ENCODE measurements around the gene ARSB. TPM values are rescaled to one million over a fixed set of nuclear protein-coding genes. Genes with fewer than 3 reads are reported as not detected.

The ARSB gene
- total RNA-seq, 1 experiment from 2014 or later = 11.4 TPM

- Histone ChIP-seq H3K4ac (ENCODE audit: low read depth, low read length) (no peak overlapping the region), H3K79me2 (ENCODE audit: insufficient read depth, low read length) (no peaks in the 10 kb centered on the region), H2BK15ac (ENCODE audit: low read depth, low read length) (no peak overlapping the region), H3K27me3 (ENCODE audit: insufficient read depth, low read length) (no peaks in the 10 kb centered on the region; the same call in 1 of the 2 replicates), H4K8ac (replicated peaks; ENCODE audit: insufficient read length, low read depth, low read length) (no peak overlapping the region), H3K56ac (ENCODE audit: insufficient read length, low read depth, low read length) (no peak overlapping the region), H3K4me1 (ENCODE audit: insufficient read depth, low read length) (peaks cover 7% of the 10 kb centered on the region), H3K23me2 (ENCODE audit: insufficient read length, low read depth, low read length, poor library complexity, severe bottlenecking) (no peaks in the 10 kb centered on the region), H3T11ph (ENCODE audit: low read length) (no peak overlapping the region), H3K23ac (ENCODE audit: insufficient read length, low read depth, low read length) (no peak overlapping the region), H4K5ac (ENCODE audit: insufficient read length, low read depth, low read length) (no peak overlapping the region), H2BK5ac (ENCODE audit: insufficient read length, low read length) (no peak overlapping the region), H2BK20ac (ENCODE audit: low read depth, low read length, poor library complexity, severe bottlenecking) (no peak overlapping the region), H3K9me3 (ENCODE audit: control insufficient read depth, low read depth, low read length) (no peaks in the 10 kb centered on the region), H3K18ac (ENCODE audit: insufficient read length, low read depth, low read length) (no peak overlapping the region), H2AK5ac (ENCODE audit: insufficient read length, low read length) (no peak overlapping the region), H2BK120ac (ENCODE audit: low read depth, low read length, poor library complexity, severe bottlenecking) (no peak overlapping the region), H2BK12ac (ENCODE audit: insufficient read length, low read depth, low read length) (no peak overlapping the region), H3K9ac (ENCODE audit: extremely low read depth, insufficient read length, low read length) (no peak overlapping the region), H2AFZ (ENCODE audit: low read length) (no peak overlapping the region), H3K79me1 (ENCODE audit: insufficient read depth, low read depth, low read length, poor library complexity, severe bottlenecking) (no peaks in the 10 kb centered on the region), H3K27ac (ENCODE audit: insufficient read length, low read depth, low read length) (no peak overlapping the region), H4K91ac (ENCODE audit: insufficient read length, low read depth, low read length) (no peak overlapping the region), H3K4me2 (ENCODE audit: insufficient read depth, insufficient read length, low read length) (no peak overlapping the region), H3K14ac (ENCODE audit: insufficient read depth, low read length) (no peak overlapping the region), H4K20me1 (ENCODE audit: control insufficient read depth, insufficient read depth, insufficient read length) (no peaks in the 10 kb centered on the region)
- Mint-ChIP-seq H3K27me3 (ENCODE audit: low read depth) (peaks cover 1% of the 10 kb centered on the region; the same call in 1 of the 2 replicates), H3K9me3 (no peaks in the 10 kb centered on the region), H3K36me3 (ENCODE audit: insufficient read depth in 1 of 3, low read depth in 3 of 3) (no peaks in the 10 kb centered on the region), H3K27ac (peak overlapping the region in 1 of 3 experiments; percentile 21; a peak in 2 of 7 replicates), H3K4me3 (no peak overlapping the region), H3K4me1 (peaks cover 21 to 38% of the 10 kb centered on the region in 2 experiments)
- no peak for DNase-seq
- no CpG with 5 or more reads among the region's 8 CpGs for WGBS (ENCODE audit: extremely low coverage, insufficient read length, low lambda C conversion rate)
- TF ChIP-seq, protein P1, sequence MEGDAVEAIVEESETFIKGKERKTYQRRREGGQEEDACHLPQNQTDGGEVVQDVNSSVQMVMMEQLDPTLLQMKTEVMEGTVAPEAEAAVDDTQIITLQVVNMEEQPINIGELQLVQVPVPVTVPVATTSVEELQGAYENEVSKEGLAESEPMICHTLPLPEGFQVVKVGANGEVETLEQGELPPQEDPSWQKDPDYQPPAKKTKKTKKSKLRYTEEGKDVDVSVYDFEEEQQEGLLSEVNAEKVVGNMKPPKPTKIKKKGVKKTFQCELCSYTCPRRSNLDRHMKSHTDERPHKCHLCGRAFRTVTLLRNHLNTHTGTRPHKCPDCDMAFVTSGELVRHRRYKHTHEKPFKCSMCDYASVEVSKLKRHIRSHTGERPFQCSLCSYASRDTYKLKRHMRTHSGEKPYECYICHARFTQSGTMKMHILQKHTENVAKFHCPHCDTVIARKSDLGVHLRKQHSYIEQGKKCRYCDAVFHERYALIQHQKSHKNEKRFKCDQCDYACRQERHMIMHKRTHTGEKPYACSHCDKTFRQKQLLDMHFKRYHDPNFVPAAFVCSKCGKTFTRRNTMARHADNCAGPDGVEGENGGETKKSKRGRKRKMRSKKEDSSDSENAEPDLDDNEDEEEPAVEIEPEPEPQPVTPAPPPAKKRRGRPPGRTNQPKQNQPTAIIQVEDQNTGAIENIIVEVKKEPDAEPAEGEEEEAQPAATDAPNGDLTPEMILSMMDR (conservative IDR thresholded peaks at IDR 0.05) = no peak
These were observed 62.1 kb downstream of the ARSB start for GRCh38 chr5:78922879-78923621.

Measured in H9 (cell line).